PC-3 (cell line): ENCODE data around the gene VASH1.

Experiments
- EZH2 ChIP-seq: fragments of 300-600 bp; sonication (generic); IDR thresholded peaks from one replicate; pipeline ENCODE4 v1.6.1; 2017; ENCODE audit warnings: antibody characterized with exemption, mild to moderate bottlenecking, low read length; ENCODE audit not compliant: unreplicated experiment
- TF ChIP-seq, protein P1 (sequence below): fragments of 300-600 bp; sonication (generic); conservative IDR thresholded peaks from 2 replicates; pipeline ENCODE4 v1.5.1; 2017; ENCODE audit warnings: antibody characterized with exemption, low read depth, mild to moderate bottlenecking, low read length

DNA sequence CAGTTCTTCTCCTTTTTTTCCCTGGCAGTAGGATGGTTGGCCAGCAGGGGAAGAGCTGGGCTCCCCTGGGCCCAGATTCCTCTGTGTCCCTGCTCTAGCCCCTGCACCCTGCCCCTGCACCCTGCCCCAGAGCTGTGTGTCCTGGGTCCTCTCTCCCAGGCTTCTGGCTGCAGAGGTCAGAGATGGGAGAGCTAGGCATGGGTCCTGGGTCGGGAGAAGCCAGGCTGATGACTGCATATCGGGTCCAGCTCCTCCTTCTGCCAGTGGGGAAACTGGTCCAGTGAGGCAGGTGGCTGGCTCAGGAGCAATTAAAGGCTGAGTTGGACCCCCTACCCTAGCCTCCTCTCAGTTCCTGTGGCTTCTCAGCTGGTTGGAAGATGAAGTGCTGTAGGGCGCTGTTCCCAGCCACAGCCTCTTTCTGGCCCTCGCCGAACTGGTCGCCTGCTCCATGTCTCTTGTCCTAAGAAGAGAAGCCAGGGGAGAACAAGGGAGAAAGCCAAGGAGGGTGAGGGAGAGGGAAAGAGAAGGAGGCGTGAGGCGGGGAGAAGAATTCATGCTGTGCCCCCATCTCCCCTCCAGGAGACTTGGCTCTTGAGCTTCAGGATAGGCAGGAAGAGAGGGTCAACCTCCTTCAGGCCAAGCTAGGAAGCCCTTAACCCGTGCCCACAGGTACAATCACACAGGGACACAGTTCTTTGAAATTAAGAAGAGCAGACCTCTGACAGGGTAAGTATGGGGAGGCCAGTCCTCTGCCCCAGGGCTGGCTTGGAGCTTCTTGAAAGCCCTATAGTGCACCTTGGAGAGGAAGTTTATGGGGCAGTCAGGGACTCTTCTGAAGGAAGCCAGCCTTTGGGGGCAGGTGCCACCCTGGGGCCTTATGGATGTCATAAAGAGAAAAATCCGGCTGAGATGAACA lies 9.5 kb downstream of the VASH1 start:
- TF ChIP-seq, protein P1, sequence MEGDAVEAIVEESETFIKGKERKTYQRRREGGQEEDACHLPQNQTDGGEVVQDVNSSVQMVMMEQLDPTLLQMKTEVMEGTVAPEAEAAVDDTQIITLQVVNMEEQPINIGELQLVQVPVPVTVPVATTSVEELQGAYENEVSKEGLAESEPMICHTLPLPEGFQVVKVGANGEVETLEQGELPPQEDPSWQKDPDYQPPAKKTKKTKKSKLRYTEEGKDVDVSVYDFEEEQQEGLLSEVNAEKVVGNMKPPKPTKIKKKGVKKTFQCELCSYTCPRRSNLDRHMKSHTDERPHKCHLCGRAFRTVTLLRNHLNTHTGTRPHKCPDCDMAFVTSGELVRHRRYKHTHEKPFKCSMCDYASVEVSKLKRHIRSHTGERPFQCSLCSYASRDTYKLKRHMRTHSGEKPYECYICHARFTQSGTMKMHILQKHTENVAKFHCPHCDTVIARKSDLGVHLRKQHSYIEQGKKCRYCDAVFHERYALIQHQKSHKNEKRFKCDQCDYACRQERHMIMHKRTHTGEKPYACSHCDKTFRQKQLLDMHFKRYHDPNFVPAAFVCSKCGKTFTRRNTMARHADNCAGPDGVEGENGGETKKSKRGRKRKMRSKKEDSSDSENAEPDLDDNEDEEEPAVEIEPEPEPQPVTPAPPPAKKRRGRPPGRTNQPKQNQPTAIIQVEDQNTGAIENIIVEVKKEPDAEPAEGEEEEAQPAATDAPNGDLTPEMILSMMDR: no peak
- TF ChIP-seq EZH2: no peak
